IPS DF 6.9 (cell line): ENCODE measurements around the gene OPCML.

Source experiments
- DNase-seq: peaks from one replicate; pipeline ENCODE4 v3.0.0-alpha.2; 2013; ENCODE audit warnings: low read depth, low spot score
- H3K27ac ChIP-seq: one replicate; pipeline ENCODE4 v1.5.1; 2013; ENCODE audit warnings: low read length, control low read depth
- H3K27me3 ChIP-seq: 2 replicates; pipeline ENCODE4 v1.6.1; 2013; ENCODE audit warnings: mild to moderate bottlenecking, low read length; ENCODE audit not compliant: control insufficient read depth, insufficient read depth
- H3K36me3 ChIP-seq: 2 replicates; pipeline ENCODE4 v1.6.1; 2013; ENCODE audit warnings: low read length; ENCODE audit not compliant: control insufficient read depth, insufficient read depth
- H3K4me1 ChIP-seq: 2 replicates; pipeline ENCODE4 v1.6.1; 2013; ENCODE audit warnings: low read length; ENCODE audit not compliant: control insufficient read depth, insufficient read depth
- H3K4me3 ChIP-seq: 2 replicates; pipeline ENCODE4 v1.5.1; 2013; ENCODE audit warnings: mild to moderate bottlenecking, low read length
- H3K9me3 ChIP-seq: 2 replicates; pipeline ENCODE4 v1.6.1; 2013; ENCODE audit warnings: low read length, inconsistent platforms; ENCODE audit not compliant: control insufficient read depth, insufficient read depth
- WGBS: extraction: QIAGEN DNeasy Blood & Tissue Kit; methylation state at CpG from one replicate; pipeline ENCODE4 v1.1.7; 2013; ENCODE audit warnings: mixed read lengths, missing lambda C conversion rate; ENCODE audit not compliant: insufficient read length, insufficient coverage; 5-methylcytosine and 5-hydroxymethylcytosine counted together

OPCML gene

DNA sequence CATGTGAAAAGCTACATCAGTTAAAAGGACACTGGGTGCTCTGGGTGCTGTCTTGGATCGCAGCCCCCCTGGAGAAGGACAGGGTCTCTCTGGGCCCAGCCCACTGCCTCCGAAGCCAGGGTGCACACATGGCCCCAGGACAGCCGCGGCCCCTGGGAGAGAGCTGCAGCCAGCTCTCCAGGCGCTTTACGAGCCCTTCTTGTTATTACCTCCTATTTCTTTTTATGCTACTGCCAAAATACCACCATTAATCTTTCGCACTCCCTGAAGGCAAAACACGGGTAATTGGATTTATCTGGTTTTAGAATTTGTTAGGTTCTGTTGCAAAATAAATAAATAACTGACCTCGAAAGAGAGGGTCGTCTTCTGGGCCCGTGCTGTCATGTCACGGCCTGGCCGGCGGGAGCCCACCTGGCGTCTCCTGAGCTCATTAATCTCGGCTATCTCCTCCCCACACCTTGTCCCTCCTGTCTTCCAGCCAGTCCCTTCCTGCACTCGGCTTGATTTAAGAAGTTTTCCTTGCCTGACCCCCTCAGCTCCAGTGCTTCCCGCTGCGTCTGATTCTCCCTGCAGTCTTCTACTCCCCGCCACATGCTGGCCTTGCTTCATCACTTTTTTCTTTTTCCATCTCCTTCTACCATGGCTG is 611.7 kb downstream of the OPCML start:
- no CpG with 5 or more reads among the region's 20 CpGs for WGBS
- no peak overlapping the region for H3K27ac ChIP-seq
- no peak for DNase-seq
- H3K4me1 ChIP-seq: no peaks in the 10 kb centered on the region
- H3K4me3 ChIP-seq: no peak overlapping the region
- no peaks in the 10 kb centered on the region for H3K27me3 ChIP-seq
- H3K9me3 ChIP-seq: no peaks in the 10 kb centered on the region
- no peaks in the 10 kb centered on the region for H3K36me3 ChIP-seq

DNA sequence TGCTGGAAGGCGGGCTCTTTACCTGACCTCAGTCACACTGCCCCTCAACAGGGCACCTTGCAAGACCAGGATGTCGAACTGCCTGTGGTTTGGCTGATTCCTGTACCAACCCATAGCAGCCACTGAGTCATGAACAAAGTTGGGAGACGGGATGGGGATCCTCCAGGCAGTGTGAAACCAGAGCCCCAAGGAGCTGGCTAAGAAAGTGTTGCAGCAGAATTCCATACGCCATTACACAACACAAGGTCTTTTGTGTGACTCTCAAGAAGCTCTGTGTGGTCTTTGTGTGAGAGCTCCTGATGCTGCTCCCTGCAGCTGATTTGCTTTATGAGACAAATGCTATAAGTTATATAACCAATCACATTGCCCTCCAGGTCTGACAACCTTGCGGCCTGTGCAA is 617.7 kb downstream of the OPCML start:
- Histone ChIP-seq H3K27me3 (no peaks in the 10 kb centered on the region), H3K4me1 (no peaks in the 10 kb centered on the region), H3K36me3 (no peaks in the 10 kb centered on the region), H3K9me3 (no peaks in the 10 kb centered on the region), H3K4me3 (no peak overlapping the region), H3K27ac (no peak overlapping the region)
- no CpG with 5 or more reads among the region's 5 CpGs for WGBS
- DNase-seq: no peak

DNA sequence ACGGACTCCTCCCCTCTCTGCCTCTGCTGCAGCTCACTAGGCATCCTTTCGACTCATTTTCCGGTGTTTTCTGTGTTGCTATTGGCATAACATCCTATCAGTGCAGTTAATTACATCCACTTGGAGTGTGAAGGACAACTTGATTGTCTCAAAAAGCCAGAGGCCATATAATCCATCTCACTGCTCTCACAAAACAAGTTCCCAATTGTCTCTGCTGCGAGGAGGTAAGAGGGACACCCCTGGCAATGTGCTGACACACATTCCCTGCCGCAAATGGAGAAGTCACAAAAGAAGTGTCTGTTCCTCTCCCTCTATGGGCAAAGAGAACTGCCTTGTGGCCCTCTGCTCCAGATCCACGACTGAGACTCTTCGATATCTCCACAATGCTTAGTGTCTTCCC is 618.4 kb downstream of the OPCML start:
- Histone ChIP-seq H3K27ac (no peak overlapping the region), H3K27me3 (no peaks in the 10 kb centered on the region), H3K9me3 (no peaks in the 10 kb centered on the region), H3K4me1 (no peaks in the 10 kb centered on the region), H3K4me3 (no peak overlapping the region), H3K36me3 (no peaks in the 10 kb centered on the region)
- WGBS: no CpG with 5 or more reads among the region's 7 CpGs
- no peak for DNase-seq

DNA sequence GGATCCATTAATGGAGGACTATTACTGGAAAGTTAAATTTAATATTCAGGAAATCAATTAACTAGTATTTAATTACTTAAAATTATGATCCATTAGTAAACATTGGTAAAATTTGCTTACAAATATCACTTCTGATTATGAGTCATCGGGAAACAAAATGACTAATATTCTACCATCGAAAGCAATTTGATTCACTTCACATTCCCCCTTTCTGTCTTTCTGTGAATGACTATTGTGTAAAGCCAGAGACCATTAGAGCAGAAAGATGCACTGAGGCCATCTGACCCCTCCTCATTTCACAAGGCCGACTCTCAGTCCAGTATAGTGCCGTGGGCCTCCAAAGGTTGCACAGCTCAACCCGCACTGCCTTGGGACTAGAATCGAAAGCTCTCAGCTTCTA is 619.0 kb downstream of the OPCML start:
- Histone ChIP-seq H3K36me3 (no peaks in the 10 kb centered on the region), H3K9me3 (no peaks in the 10 kb centered on the region), H3K4me3 (no peak overlapping the region), H3K27me3 (no peaks in the 10 kb centered on the region), H3K4me1 (no peaks in the 10 kb centered on the region), H3K27ac (no peak overlapping the region)
- no peak for DNase-seq
- no CpG with 5 or more reads among the region's 6 CpGs for WGBS

DNA sequence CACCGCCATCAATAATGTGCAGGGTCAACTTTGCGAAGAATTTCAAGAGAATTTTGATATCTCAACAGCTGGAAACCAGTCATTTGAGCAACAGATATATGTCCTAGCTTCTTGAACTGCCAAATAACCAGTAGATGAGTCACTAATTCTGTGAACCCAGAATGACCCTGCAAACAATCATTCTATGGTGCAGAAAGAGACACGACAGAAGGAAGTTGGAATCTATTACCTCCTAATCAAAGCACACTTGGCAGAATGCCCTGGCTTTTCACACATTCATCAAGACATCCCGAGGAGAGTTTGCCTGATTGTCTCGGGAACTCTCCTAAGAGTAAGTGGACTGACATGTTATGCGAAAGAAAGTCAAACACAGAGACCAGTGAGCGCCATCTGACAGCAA is 621.1 kb downstream of the OPCML start:
- Histone ChIP-seq H3K27me3 (no peaks in the 10 kb centered on the region), H3K4me3 (no peak overlapping the region), H3K27ac (no peak overlapping the region), H3K9me3 (no peaks in the 10 kb centered on the region), H3K36me3 (no peaks in the 10 kb centered on the region), H3K4me1 (no peaks in the 10 kb centered on the region)
- no peak for DNase-seq
- WGBS: no CpG with 5 or more reads among the region's 7 CpGs

DNA sequence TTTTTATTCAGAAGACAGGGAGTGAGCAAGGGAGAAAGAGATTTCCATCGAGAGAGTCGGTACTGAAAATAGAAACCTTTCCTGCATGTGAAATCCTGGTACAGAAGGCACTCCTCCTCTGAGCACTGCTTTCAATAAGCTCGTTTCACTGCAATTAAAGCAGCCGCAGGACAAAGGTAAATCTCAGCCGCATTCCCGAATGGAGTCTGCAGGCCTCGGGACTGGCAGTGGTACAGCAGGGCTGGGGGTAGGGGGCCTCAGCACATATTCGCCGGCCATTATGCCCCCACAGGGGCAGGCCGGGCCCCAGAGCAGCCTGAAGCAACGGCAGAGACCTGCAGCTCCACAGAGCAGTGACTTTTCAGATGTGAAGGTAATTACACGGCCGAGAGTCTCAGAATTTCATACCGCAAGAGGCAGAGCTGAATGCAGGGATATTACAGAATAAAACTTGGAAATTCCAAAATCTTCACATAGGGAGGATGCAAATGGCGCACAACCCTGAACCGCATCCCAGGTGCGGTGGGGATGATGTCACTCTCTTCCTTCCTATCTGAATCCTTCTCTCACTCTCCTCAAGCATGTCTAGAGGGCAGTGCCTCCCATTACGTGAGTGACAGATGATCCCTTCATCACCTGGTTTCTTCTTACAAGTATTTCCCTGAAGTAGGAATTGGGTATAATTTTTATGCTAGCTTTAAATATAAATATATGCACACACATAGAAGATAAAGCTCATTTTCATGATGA is 622.1 kb downstream of the OPCML start:
- WGBS: no CpG with 5 or more reads among the region's 18 CpGs
- Histone ChIP-seq H3K36me3 (no peaks in the 10 kb centered on the region), H3K9me3 (no peaks in the 10 kb centered on the region), H3K4me3 (no peak overlapping the region), H3K27ac (no peak overlapping the region), H3K4me1 (no peaks in the 10 kb centered on the region), H3K27me3 (no peaks in the 10 kb centered on the region)
- no peak for DNase-seq

DNA sequence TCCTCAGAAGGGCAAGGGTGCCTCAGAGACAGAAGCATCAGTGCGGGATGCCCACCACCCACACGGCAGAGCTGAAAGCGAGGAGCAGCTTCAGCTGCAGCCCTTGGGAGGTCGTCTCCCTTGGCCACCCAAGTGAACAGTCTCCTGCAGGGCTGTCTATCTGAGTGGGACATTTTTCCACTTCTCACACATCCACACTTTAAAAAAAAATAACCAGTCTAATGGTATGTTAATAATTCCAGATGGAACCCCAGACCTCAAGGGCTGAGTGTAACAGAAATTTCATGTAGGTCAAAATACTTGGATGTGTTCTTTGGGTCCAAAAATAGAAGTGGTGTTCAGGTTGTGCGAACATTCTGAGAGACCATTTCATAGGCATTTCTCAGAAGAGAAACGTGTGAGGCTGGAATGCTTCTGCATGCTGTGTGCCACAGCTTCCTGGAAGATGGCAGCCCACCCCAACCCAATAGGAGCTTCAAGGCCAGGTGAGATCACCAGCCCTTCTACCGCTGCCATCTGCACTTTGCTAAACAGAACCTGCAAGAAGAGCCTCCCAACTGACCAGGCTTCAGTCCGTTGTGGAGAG is 623.2 kb downstream of the OPCML start:
- no CpG with 5 or more reads among the region's 8 CpGs for WGBS
- H3K4me1 ChIP-seq: no peaks in the 10 kb centered on the region
- no peak overlapping the region for H3K27ac ChIP-seq
- no peaks in the 10 kb centered on the region for H3K27me3 ChIP-seq
- no peaks in the 10 kb centered on the region for H3K9me3 ChIP-seq
- H3K36me3 ChIP-seq: no peaks in the 10 kb centered on the region
- DNase-seq: no peak
- H3K4me3 ChIP-seq: no peak overlapping the region

DNA sequence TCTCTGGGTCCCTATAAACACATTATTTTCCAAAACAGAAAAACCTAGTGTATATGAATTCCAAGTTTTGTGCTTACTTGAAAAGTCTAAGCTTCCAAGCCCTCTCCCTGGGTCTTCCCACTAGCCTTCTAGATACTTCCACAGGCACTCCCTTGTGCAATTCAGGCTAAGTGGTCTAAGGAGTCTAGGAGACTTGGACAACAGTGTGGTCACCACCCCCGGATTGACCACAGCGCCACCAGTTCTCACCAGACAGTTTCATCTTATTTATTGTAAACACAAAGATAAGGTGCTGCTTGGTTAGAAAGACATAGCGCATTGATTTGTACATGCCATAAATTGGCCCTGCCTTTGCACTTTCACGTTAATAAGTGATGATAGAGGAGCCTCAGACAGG is 623.9 kb downstream of the OPCML start:
- Histone ChIP-seq H3K27ac (no peak overlapping the region), H3K4me3 (no peak overlapping the region), H3K9me3 (no peaks in the 10 kb centered on the region), H3K4me1 (no peaks in the 10 kb centered on the region), H3K36me3 (no peaks in the 10 kb centered on the region), H3K27me3 (no peaks in the 10 kb centered on the region)
- WGBS: no CpG with 5 or more reads among the region's 4 CpGs
- no peak for DNase-seq

DNA sequence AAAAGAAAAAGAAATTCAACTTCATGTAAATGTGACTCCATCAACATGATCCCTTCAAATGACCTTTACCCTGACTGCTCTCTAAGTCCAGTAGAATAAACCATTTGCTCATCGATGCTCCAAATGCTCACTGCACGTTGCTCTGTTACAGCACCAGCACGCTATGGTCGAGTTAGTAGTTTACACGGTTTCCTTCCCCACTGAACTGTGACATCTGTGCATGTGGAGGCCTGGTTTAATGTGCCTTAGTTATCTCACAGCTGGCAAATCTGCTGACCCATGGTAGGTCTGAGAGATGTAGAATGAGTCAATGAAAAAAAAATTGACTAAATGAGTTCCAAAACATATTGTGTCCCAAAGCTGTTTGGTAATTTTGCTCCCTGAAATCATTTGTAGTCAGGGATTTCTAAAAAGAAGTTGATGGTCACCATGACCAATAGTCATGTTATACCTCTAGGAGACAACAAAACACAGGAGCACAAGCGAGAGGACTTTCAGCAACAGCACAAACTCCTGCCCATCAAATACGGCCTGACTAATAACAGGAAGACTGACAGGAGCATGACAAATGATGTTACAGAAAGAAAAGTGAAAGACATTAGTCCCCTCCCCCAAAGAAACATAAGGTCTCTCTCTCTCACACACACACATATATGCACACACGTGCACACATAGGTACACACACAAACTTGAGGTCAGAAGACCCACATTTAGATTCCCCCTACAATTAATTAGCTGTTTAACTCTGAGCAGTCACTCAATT is 624.5 kb downstream of the OPCML start:
- no peak overlapping the region for H3K4me3 ChIP-seq
- H3K9me3 ChIP-seq: no peaks in the 10 kb centered on the region
- H3K4me1 ChIP-seq: no peaks in the 10 kb centered on the region
- no peak for DNase-seq
- no peak overlapping the region for H3K27ac ChIP-seq
- no peaks in the 10 kb centered on the region for H3K27me3 ChIP-seq
- no CpG with 5 or more reads among the region's 8 CpGs for WGBS
- H3K36me3 ChIP-seq: no peaks in the 10 kb centered on the region

DNA sequence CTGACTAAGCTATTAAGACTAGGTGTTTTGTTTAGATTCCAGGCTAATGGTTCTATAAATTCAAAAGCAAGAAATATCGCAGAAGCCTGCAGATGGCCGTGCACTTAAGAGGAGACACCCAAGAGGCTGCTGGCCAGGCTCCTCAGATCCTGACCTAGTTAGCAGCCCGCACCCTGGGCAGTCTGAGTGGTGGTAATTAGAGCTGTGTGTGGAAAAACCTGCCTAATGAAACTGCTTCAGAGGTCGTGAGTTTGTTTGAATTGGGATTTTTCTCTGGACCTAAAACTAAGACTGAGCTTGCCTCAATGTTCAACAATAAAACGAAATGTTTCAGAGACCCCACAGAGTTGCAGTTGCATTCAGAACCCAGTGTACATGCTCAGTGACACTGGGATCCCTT is 627.7 kb downstream of the OPCML start:
- no CpG with 5 or more reads among the region's 5 CpGs for WGBS
- Histone ChIP-seq H3K36me3 (no peaks in the 10 kb centered on the region), H3K27me3 (no peaks in the 10 kb centered on the region), H3K27ac (no peak overlapping the region), H3K4me1 (peaks cover 3% of the 10 kb centered on the region; the same call in 1 of the 2 replicates), H3K9me3 (no peaks in the 10 kb centered on the region), H3K4me3 (no peak overlapping the region)
- no peak for DNase-seq
